ENCODE data around the gene CIROP.

- no peak for TF ChIP-seq POLR2AphosphoS5 (IDR thresholded peaks at IDR 0.05; ENCODE audit: low read depth, low read length)
- TF ChIP-seq REST (IDR thresholded peaks at IDR 0.05; ENCODE audit: insufficient read depth in 1 of 2, low read depth in 2 of 2, low read length in 2 of 2): no peak
- no peak for TF ChIP-seq TAF1 (IDR thresholded peaks at IDR 0.05; ENCODE audit: borderline replicate concordance, insufficient read depth, low read length)
- no peak for TF ChIP-seq SIN3A (IDR thresholded peaks at IDR 0.05; ENCODE audit: borderline replicate concordance, insufficient read depth, low read length)
Observed at GRCh38 chr14:23136566-23137133, 31.9 kb upstream of the CIROP start.
